CD4-positive, alpha-beta T cell treated with Interleukin-4 for 1 hour (primary cell): ENCODE data around the gene RAB11FIP5.

Experiments used
- DNase-seq, 2 donors: peaks; one replicate each; pipeline ENCODE4 v3.0.0-alpha.2; 2020 to 2022

The RAB11FIP5 gene

DNA sequence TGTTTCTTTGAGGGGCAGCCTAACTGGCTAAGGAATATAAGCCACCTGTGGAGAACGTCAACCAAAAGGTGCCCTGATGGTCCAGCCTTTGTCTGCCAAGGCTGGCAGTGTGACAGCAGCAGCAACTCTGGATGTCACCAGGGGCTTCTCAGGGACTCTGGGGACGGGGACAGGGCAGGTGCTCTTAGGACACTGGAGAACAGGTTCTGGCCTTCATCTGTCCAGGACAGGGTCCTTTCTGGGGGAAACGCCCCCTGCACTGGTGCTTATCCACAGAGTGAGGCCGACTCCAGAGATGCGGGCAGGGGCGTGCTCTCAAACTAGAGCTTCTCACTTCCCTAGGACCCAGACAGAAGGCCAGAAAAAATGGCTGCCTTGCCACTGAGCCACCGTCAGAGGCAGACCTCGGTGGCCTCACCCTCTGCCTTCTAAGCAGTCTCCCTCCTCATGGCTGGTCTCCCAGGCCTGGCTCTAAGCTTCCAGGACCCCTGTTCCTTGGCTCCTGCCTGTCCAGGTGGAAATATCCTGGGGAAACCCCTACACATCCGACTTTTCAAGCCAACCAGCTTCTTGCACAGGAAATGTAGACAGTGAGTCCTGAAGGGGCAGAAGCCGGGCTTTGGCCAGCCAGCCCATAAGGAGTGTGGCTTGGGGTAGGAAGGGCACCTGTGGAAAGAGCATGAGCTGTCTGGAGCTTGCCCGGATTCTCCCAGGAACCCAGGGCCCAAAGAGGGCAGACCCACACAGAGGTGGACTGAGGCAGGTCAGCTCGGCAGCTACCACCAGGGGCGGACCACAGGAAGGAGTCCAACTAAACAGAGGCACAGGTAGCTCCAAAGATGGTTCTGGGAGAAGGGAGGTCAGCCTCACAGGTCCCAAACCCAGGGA, 30.0 kb downstream of the RAB11FIP5 start:
- DNase-seq, result no peak

GRCh38 chr2:73081181-73081671, 31.5 kb downstream of the RAB11FIP5 start:
- DNase-seq, result no peak

- DNase-seq, result no peak
Observed at GRCh38 chr2:73080321-73081131, 32.2 kb downstream of the RAB11FIP5 start.

DNA sequence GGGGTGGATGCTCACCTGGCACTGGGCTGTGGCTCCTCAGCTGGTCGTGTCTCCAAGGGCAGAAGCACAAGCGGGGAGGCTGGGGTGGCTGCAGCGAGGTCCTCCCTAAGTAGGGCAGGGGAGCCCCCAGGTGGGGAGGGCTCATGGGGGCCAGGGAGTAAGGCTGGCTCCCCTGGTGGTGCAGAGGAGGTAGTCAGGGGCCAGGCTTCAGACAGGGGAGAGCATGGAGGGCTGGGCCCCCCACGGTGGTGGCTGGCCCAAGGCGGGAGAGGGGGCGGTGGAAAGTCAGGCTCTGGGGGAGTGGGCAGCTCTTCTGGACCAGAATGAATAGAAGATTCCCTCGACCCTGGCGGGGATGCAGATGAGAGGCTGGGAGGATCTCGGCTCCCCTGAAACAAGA, 33.1 kb downstream of the RAB11FIP5 start:
- no peak for DNase-seq

GRCh38 chr2:73078457-73079411, 34.0 kb downstream of the RAB11FIP5 start:
- DNase-seq, result no peak

DNA sequence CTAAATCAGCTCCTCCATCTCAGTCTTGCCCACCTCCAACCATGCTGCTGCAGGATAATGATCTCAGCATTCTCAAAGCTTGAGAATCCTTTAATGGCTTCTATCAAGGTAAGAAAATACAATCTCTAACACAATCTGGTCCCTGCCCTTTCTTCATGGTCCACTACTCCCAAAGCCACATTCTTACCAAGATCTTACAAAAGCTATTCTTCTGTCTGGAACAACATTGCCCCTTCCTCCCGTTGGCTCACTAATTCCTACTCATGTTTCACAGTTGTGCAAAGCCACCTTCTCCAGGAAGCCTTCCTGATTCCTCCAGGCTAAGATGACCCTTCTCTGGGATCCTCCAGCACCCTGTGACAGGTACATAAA, 35.3 kb downstream of the RAB11FIP5 start:
- no peak for DNase-seq

GRCh38 chr2:73076701-73077423, 35.9 kb downstream of the RAB11FIP5 start:
- DNase-seq, result no peak

- DNase-seq, result no peak
Observed at GRCh38 chr2:73075477-73076373, 37.0 kb downstream of the RAB11FIP5 start.

DNA sequence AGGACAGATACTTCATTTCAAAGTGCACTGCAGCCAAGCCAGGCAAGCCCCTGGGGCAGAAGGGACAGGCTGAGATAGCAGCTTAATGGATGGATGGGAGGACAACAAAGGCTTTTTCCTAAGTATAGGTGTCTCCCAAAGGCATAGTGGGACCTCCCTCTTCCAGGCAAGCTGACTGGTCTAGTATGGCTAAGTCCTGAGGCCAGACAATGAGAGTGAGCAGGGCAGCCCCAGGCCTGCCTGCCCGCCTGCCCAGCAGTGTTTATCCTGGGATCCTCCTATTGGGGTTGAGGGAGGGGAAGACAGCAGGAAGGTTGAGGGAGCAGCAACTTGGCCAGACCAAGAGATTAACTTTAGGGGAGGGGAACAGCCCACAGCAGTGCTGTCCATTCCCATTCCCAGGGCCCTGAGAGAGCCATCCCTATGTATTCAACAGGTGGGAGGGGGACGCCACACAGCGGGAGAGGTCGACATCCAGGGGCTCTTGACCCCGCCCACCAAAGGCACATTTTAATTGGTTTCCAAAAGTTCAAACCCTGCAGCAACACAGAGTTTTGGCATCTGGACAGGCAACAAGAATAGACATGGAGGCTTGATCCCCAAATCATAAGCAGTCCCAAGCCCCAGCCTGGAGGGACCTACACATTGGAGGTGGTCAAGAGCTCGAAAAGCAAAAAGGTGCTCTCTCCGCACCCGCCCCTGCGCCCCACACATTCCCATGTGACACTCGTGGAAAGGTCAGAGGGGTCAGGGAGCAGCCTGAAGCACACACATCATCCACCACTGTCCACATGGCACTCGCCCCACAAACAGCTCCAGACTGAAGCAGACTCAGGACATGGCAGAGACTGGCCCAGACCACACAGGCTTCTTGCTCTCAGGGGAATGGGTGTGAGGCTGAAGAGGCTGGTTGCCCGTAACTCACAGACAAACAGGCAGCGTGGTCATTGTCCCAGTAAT, 38.4 kb downstream of the RAB11FIP5 start:
- no peak for DNase-seq

DNA sequence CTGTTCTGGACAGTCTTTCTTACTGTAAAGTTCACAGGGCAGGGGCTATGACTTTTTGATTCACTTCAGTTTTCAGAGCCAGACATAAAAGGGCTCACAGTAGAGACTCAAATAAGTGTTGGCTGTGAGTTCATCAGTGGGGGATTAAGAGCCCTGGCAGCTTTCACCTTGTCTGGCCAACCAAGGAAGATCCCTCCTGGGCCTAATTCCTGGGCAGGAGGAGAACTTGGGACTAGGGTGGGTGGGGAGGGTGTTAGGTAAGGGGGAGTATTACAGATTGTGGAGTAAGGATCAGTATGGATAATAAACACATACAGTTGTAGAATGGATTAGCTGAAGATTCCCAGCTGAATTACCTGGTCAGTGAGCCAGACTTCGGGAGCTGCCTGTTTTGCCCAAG, 40.3 kb downstream of the RAB11FIP5 start:
- DNase-seq, result no peak

DNA sequence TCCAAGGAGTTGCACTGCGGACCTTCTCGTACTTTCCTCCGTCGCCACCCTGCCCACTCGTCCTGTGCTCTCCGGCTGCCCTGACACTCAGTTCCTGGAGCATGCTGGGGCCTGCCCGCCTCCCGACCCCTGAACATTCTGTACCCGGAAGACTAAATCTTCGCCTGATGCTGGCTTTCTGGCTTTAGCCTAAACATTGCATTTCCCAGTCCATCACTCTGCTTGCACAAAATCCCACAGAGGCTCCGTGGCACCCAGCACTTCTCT, 40.7 kb downstream of the RAB11FIP5 start:
- DNase-seq, result no peak

GRCh38 chr2:73071360-73072128, 41.2 kb downstream of the RAB11FIP5 start, which contains the start of gene SFXN5:
SFXN5 (minus strand) TSS chr2:73071712; CDS start chr2:73071705, 7 bp downstream.
- DNase-seq, result peak; percentile 93 to 95

- peak in 1 of 2 donors; percentile 20 for DNase-seq
Observed at GRCh38 chr2:73070643-73071359, 41.9 kb downstream of the RAB11FIP5 start.

GRCh38 chr2:73069855-73070642, 42.7 kb downstream of the RAB11FIP5 start:
- peak in 1 of 2 donors; percentile 20 for DNase-seq

- DNase-seq, result no peak
Observed at GRCh38 chr2:73069041-73069854, 43.5 kb downstream of the RAB11FIP5 start.

DNA sequence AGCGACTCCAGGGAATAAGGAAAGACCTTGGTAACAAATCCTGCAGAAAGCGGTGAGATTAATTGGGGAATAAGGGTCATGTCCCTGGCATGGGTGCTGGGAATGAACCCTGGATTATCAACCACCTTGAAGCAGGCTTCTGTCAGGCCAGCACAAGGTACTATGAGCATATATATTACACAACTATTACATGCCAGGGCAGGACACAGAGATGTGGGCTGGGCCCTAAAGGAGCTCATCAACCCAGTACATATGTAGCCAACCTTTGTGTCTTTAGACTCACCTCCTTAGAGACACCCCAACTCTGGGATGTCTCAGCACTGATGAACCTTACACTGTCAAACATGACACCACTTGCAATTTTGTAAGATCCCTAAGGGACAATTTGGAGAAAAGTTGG, 44.6 kb downstream of the RAB11FIP5 start:
- DNase-seq, result no peak
